Nephron progenitor cell (in vitro differentiated cells): Measurements from ENCODE around the gene RNF7.

ENCODE experiments used
- DNase-seq: peaks from one replicate; pipeline ENCODE4 v3.0.0; 2021
- H3K27ac Mint-ChIP-seq: 2 replicates; pipeline ENCODE4 v1.8.0; 2021; ENCODE audit warnings: mild to moderate bottlenecking, moderate library complexity, mixed read lengths
- H3K27me3 Mint-ChIP-seq: 2 replicates; pipeline ENCODE4 v1.8.0; 2021; ENCODE audit warnings: mild to moderate bottlenecking, low read depth, mixed read lengths; ENCODE audit not compliant: poor library complexity
- H3K36me3 Mint-ChIP-seq: 2 replicates; pipeline ENCODE4 v1.8.0; 2021; ENCODE audit warnings: low read depth, mixed read lengths
- H3K4me1 Mint-ChIP-seq: 2 replicates; pipeline ENCODE4 v1.8.0; 2021; ENCODE audit warnings: mixed read lengths
- H3K4me3 Mint-ChIP-seq: 2 replicates; pipeline ENCODE4 v1.8.0; 2021; ENCODE audit warnings: mild to moderate bottlenecking, moderate library complexity, mixed read lengths
- H3K9me3 Mint-ChIP-seq: 2 replicates; pipeline ENCODE4 v1.8.0; 2021; ENCODE audit warnings: mild to moderate bottlenecking, moderate library complexity, mixed read lengths
- TF ChIP-seq, protein P1 (sequence below): fragments of 200-600 bp; sonication (generic); IDR thresholded peaks from 2 replicates; pipeline ENCODE4 v1.5.0; 2021; ENCODE audit warnings: antibody characterized with exemption

RNF7 gene

DNA sequence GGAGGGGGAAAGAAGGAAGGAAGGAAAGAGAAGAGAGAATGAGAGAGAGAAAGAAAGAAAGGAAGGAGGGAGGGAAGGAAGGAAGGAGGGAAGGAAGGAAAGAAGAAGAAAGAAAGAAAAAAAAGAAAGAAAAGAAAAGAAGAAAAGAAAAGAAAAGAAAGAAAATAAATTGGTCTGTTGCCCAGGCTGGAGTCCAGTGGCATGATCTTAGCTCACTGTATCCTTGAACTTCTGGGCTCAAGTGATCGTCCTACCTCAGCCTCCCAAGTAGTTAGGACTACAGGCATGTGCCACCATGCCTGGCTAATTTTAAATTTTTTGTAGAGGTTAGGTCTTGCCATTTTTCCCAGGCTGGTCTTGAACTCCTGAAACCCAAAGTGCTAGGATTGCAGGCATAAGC is 11.6 kb upstream of the RNF7 start:
- Mint-ChIP-seq H3K27me3 (peaks cover 5% of the 10 kb centered on the region), H3K4me1 (peaks cover 11% of the 10 kb centered on the region), H3K9me3 (no peaks in the 10 kb centered on the region), H3K27ac (no peak overlapping the region), H3K36me3 (no peaks in the 10 kb centered on the region), H3K4me3 (no peak overlapping the region)
- DNase-seq, result no peak
- TF ChIP-seq, protein P1, sequence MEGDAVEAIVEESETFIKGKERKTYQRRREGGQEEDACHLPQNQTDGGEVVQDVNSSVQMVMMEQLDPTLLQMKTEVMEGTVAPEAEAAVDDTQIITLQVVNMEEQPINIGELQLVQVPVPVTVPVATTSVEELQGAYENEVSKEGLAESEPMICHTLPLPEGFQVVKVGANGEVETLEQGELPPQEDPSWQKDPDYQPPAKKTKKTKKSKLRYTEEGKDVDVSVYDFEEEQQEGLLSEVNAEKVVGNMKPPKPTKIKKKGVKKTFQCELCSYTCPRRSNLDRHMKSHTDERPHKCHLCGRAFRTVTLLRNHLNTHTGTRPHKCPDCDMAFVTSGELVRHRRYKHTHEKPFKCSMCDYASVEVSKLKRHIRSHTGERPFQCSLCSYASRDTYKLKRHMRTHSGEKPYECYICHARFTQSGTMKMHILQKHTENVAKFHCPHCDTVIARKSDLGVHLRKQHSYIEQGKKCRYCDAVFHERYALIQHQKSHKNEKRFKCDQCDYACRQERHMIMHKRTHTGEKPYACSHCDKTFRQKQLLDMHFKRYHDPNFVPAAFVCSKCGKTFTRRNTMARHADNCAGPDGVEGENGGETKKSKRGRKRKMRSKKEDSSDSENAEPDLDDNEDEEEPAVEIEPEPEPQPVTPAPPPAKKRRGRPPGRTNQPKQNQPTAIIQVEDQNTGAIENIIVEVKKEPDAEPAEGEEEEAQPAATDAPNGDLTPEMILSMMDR, result no peak

GRCh38 chr3:141728355-141728892 is 9.7 kb upstream of the RNF7 start:
- no peak overlapping the region for H3K4me3 Mint-ChIP-seq
- H3K36me3 Mint-ChIP-seq, result no peaks in the 10 kb centered on the region
- DNase-seq, result no peak
- TF ChIP-seq, protein P1, result no peak
- peaks cover 11% of the 10 kb centered on the region for H3K4me1 Mint-ChIP-seq
- no peak overlapping the region for H3K27ac Mint-ChIP-seq
- H3K27me3 Mint-ChIP-seq, result peaks cover 5% of the 10 kb centered on the region
- no peaks in the 10 kb centered on the region for H3K9me3 Mint-ChIP-seq

DNA sequence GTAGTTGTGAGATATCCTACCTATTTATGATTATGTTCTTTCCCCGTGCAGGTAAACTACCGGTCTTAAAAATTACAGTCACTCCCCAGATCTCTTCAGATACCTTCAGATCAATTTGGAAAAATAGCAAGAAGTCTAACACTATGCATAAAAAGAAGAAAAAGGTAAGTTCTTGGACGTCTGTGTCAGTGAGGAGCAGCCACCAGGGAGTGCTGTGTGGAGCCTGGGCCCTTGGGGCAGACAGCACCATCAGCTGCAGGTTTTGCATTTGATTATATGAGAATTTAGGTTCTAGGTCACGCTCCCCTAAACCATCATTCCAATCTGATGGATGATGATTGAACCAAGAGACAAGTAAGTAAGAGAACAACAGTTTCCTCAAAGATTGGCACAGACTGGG is 8.9 kb upstream of the RNF7 start:
- no peak overlapping the region for H3K4me3 Mint-ChIP-seq
- no peaks in the 10 kb centered on the region for H3K36me3 Mint-ChIP-seq
- no peak overlapping the region for H3K27ac Mint-ChIP-seq
- DNase-seq, result no peak
- peaks cover 9% of the 10 kb centered on the region for H3K27me3 Mint-ChIP-seq
- peaks cover 11% of the 10 kb centered on the region for H3K4me1 Mint-ChIP-seq
- no peaks in the 10 kb centered on the region for H3K9me3 Mint-ChIP-seq
- TF ChIP-seq, protein P1, result no peak

DNA sequence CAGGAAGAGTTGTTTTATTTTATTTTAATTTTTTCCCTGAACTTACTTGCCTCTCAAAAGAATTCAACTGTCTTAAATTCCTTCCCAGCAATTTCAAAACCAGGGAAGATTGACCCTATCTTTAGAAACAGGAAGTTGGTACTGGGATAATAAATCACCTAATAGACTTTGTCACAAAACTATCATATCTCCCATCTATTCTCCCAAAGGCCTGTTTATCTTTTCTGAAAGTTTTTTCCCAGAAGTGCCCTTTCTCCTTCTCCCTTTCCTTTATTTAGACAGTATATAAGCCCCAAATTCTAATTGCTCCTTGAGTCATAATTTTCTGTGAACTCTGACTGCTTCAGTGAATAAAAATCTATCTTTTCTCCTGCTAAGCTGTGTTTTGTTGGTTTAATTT is 2.9 kb upstream of the RNF7 start:
- peaks cover 14% of the 10 kb centered on the region for H3K27me3 Mint-ChIP-seq
- no peak overlapping the region for H3K27ac Mint-ChIP-seq
- TF ChIP-seq, protein P1, result no peak
- H3K4me3 Mint-ChIP-seq, result no peak overlapping the region
- peaks cover 11% of the 10 kb centered on the region for H3K4me1 Mint-ChIP-seq
- no peak for DNase-seq
- H3K36me3 Mint-ChIP-seq, result no peaks in the 10 kb centered on the region
- no peaks in the 10 kb centered on the region for H3K9me3 Mint-ChIP-seq

DNA sequence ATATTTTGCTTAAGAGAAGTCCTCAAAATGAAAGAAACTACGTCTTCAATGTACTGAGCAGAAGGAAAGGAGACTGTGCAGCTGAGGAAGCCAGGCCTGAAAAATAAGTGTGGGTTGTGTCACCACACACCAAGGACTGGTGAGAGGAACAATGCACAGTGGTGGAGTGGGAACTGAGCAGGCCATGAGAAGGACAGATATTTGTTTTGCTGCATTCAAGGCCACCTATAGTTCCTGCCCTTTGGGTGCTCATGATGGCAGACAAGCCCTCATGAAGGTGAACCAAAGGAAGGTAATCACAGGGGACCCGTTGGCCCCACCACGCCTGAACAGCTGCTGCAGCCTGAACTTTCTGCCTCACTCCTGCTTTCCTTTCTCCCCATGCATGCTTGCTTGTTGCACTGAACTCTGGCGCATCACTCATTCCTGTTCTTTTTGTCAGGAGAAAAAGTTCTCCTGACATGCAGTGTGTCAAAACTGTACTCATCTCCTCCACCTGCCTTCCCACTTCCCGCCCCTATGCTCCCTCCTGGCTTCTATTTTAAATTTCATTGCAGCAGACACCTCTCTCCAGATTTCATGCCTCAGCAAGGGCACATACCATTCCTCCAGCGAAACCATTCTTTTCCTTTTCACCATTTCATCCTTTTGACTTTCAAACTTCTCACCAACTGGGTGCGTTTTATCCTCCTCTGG is 2.2 kb upstream of the RNF7 start:
- DNase-seq, result no peak
- Mint-ChIP-seq H3K4me1 (peaks cover 18% of the 10 kb centered on the region), H3K27ac (no peak overlapping the region), H3K27me3 (peaks cover 14% of the 10 kb centered on the region), H3K36me3 (no peaks in the 10 kb centered on the region), H3K9me3 (no peaks in the 10 kb centered on the region), H3K4me3 (no peak overlapping the region)
- TF ChIP-seq, protein P1, result no peak

GRCh38 chr3:141737093-141737492 is 1.0 kb upstream of the RNF7 start:
- Mint-ChIP-seq H3K4me1 (peaks cover 24% of the 10 kb centered on the region), H3K4me3 (no peak overlapping the region), H3K27me3 (peaks cover 14% of the 10 kb centered on the region), H3K9me3 (no peaks in the 10 kb centered on the region), H3K36me3 (no peaks in the 10 kb centered on the region), H3K27ac (no peak overlapping the region)
- TF ChIP-seq, protein P1, result no peak
- DNase-seq, result no peak
